ENCODE data around the gene ARHGAP26. TPM values are rescaled to one million over a fixed set of nuclear protein-coding genes. Genes with fewer than 3 reads are reported as not detected.

The ARHGAP26 gene
- polyA plus RNA-seq, 4 donors: 7.6 to 31.7 (median 11.5) TPM

- Histone ChIP-seq H3K4me1 (ENCODE audit: control insufficient read depth in 3 of 3, insufficient read depth in 2 of 3, low read depth in 1 of 3, low read length in 2 of 3) (no peaks in the 10 kb centered on the region), H3K36me3 (ENCODE audit: control insufficient read depth in 3 of 3, insufficient read depth in 2 of 3, low read depth in 1 of 3, low read length in 3 of 3) (peaks cover 0 to 6% (median 0%) of the 10 kb centered on the region in 3 donors), H3K4me3 (ENCODE audit: low read depth in 1 of 3, low read length in 3 of 3) (no peak overlapping the region), H3K27ac (ENCODE audit: low read depth in 1 of 3, low read length in 2 of 3) (no peak overlapping the region), H3K9me3 (ENCODE audit: control insufficient read depth in 2 of 2, insufficient read depth in 1 of 2, low read depth in 1 of 2, low read length in 1 of 2) (peaks cover 0 to 8% of the 10 kb centered on the region in 2 donors), H3K27me3 (ENCODE audit: control insufficient read depth in 3 of 3, insufficient read depth in 3 of 3, low read length in 3 of 3) (no peaks in the 10 kb centered on the region)
- WGBS, 3 donors: 88 to 98% (median 91%) methylated on average over 4 of the region's 4 CpGs
- FAIRE-seq (no peak), DNase-seq (no peak)
These were observed 422.2 kb downstream of the ARHGAP26 start for GRCh38 chr5:143192191-143192900.

GRCh38 chr5:143194206-143194605, 424.0 kb downstream of the ARHGAP26 start:
- H3K27ac ChIP-seq (ENCODE audit: low read depth in 1 of 3, low read length in 2 of 3): no peak overlapping the region
- H3K4me3 ChIP-seq (ENCODE audit: low read depth in 1 of 3, low read length in 3 of 3): no peak overlapping the region
- H3K4me1 ChIP-seq (ENCODE audit: control insufficient read depth in 3 of 3, insufficient read depth in 2 of 3, low read depth in 1 of 3, low read length in 2 of 3): no peaks in the 10 kb centered on the region
- 85 to 93% (median 86%) methylated on average over 1 of the region's 1 CpG for WGBS, 3 donors
- FAIRE-seq (no peak), DNase-seq (no peak)
- no peaks in the 10 kb centered on the region for H3K27me3 ChIP-seq (ENCODE audit: control insufficient read depth in 3 of 3, insufficient read depth in 3 of 3, low read length in 3 of 3)
- H3K9me3 ChIP-seq (ENCODE audit: control insufficient read depth in 2 of 2, insufficient read depth in 1 of 2, low read depth in 1 of 2, low read length in 1 of 2): peaks cover 0 to 8% of the 10 kb centered on the region in 2 donors
- H3K36me3 ChIP-seq (ENCODE audit: control insufficient read depth in 3 of 3, insufficient read depth in 2 of 3, low read depth in 1 of 3, low read length in 3 of 3): peaks cover 0 to 3% (median 0%) of the 10 kb centered on the region in 3 donors

- H3K27me3 ChIP-seq (ENCODE audit: control insufficient read depth in 3 of 3, insufficient read depth in 3 of 3, low read length in 3 of 3): no peaks in the 10 kb centered on the region
- H3K4me3 ChIP-seq (ENCODE audit: low read depth in 1 of 3, low read length in 3 of 3): no peak overlapping the region
- FAIRE-seq (no peak), DNase-seq (no peak)
- 95 to 98% (median 96%) methylated on average over 5 of the region's 5 CpGs for WGBS, 3 donors
- H3K4me1 ChIP-seq (ENCODE audit: control insufficient read depth in 3 of 3, insufficient read depth in 2 of 3, low read depth in 1 of 3, low read length in 2 of 3): no peaks in the 10 kb centered on the region
- H3K36me3 ChIP-seq (ENCODE audit: control insufficient read depth in 3 of 3, insufficient read depth in 2 of 3, low read depth in 1 of 3, low read length in 3 of 3): peaks cover 0 to 3% (median 0%) of the 10 kb centered on the region in 3 donors
- peaks cover 0 to 6% of the 10 kb centered on the region in 2 donors for H3K9me3 ChIP-seq (ENCODE audit: control insufficient read depth in 2 of 2, insufficient read depth in 1 of 2, low read depth in 1 of 2, low read length in 1 of 2)
- H3K27ac ChIP-seq (ENCODE audit: low read depth in 1 of 3, low read length in 2 of 3): no peak overlapping the region
These were observed 424.5 kb downstream of the ARHGAP26 start for GRCh38 chr5:143194713-143195112.

- Histone ChIP-seq H3K9me3 (ENCODE audit: control insufficient read depth in 2 of 2, insufficient read depth in 1 of 2, low read depth in 1 of 2, low read length in 1 of 2) (no peaks in the 10 kb centered on the region), H3K4me3 (ENCODE audit: low read depth in 1 of 3, low read length in 3 of 3) (no peak overlapping the region), H3K27ac (ENCODE audit: low read depth in 1 of 3, low read length in 2 of 3) (no peak overlapping the region), H3K36me3 (ENCODE audit: control insufficient read depth in 3 of 3, insufficient read depth in 2 of 3, low read depth in 1 of 3, low read length in 3 of 3) (peaks cover 0 to 3% (median 0%) of the 10 kb centered on the region in 3 donors), H3K27me3 (ENCODE audit: control insufficient read depth in 3 of 3, insufficient read depth in 3 of 3, low read length in 3 of 3) (no peaks in the 10 kb centered on the region), H3K4me1 (ENCODE audit: control insufficient read depth in 3 of 3, insufficient read depth in 2 of 3, low read depth in 1 of 3, low read length in 2 of 3) (no peaks in the 10 kb centered on the region)
- no peak for DNase-seq
- FAIRE-seq: no peak
- 63 to 80% (median 68%) methylated on average over 2 of the region's 2 CpGs for WGBS, 3 donors
These were observed 425.3 kb downstream of the ARHGAP26 start for GRCh38 chr5:143195491-143195890.

GRCh38 chr5:143196601-143197259, 426.6 kb downstream of the ARHGAP26 start:
- Histone ChIP-seq H3K27ac (ENCODE audit: low read depth in 1 of 3, low read length in 2 of 3) (no peak overlapping the region), H3K36me3 (ENCODE audit: control insufficient read depth in 3 of 3, insufficient read depth in 2 of 3, low read depth in 1 of 3, low read length in 3 of 3) (peaks cover 0 to 3% (median 0%) of the 10 kb centered on the region in 3 donors), H3K9me3 (ENCODE audit: control insufficient read depth in 2 of 2, insufficient read depth in 1 of 2, low read depth in 1 of 2, low read length in 1 of 2) (no peaks in the 10 kb centered on the region), H3K4me1 (ENCODE audit: control insufficient read depth in 3 of 3, insufficient read depth in 2 of 3, low read depth in 1 of 3, low read length in 2 of 3) (no peaks in the 10 kb centered on the region), H3K27me3 (ENCODE audit: control insufficient read depth in 3 of 3, insufficient read depth in 3 of 3, low read length in 3 of 3) (no peaks in the 10 kb centered on the region), H3K4me3 (ENCODE audit: low read depth in 1 of 3, low read length in 3 of 3) (no peak overlapping the region)
- 91 to 92% (median 92%) methylated on average over 3 of the region's 3 CpGs for WGBS, 3 donors
- FAIRE-seq (no peak), DNase-seq (no peak)

GRCh38 chr5:143197260-143197656, 427.1 kb downstream of the ARHGAP26 start:
- Histone ChIP-seq H3K9me3 (ENCODE audit: control insufficient read depth in 2 of 2, insufficient read depth in 1 of 2, low read depth in 1 of 2, low read length in 1 of 2) (no peaks in the 10 kb centered on the region), H3K27ac (ENCODE audit: low read depth in 1 of 3, low read length in 2 of 3) (no peak overlapping the region), H3K4me3 (ENCODE audit: low read depth in 1 of 3, low read length in 3 of 3) (no peak overlapping the region), H3K36me3 (ENCODE audit: control insufficient read depth in 3 of 3, insufficient read depth in 2 of 3, low read depth in 1 of 3, low read length in 3 of 3) (peaks cover 0 to under 1% (median 0%) of the 10 kb centered on the region in 3 donors), H3K27me3 (ENCODE audit: control insufficient read depth in 3 of 3, insufficient read depth in 3 of 3, low read length in 3 of 3) (no peaks in the 10 kb centered on the region), H3K4me1 (ENCODE audit: control insufficient read depth in 3 of 3, insufficient read depth in 2 of 3, low read depth in 1 of 3, low read length in 2 of 3) (no peaks in the 10 kb centered on the region)
- FAIRE-seq: no peak
- DNase-seq: no peak

GRCh38 chr5:143198332-143198731, 428.2 kb downstream of the ARHGAP26 start:
- no peak overlapping the region for H3K27ac ChIP-seq (ENCODE audit: low read depth in 1 of 3, low read length in 2 of 3)
- FAIRE-seq (no peak), DNase-seq (no peak)
- no peaks in the 10 kb centered on the region for H3K9me3 ChIP-seq (ENCODE audit: control insufficient read depth in 2 of 2, insufficient read depth in 1 of 2, low read depth in 1 of 2, low read length in 1 of 2)
- H3K36me3 ChIP-seq (ENCODE audit: control insufficient read depth in 3 of 3, insufficient read depth in 2 of 3, low read depth in 1 of 3, low read length in 3 of 3): no peaks in the 10 kb centered on the region
- H3K27me3 ChIP-seq (ENCODE audit: control insufficient read depth in 3 of 3, insufficient read depth in 3 of 3, low read length in 3 of 3): no peaks in the 10 kb centered on the region
- no peaks in the 10 kb centered on the region for H3K4me1 ChIP-seq (ENCODE audit: control insufficient read depth in 3 of 3, insufficient read depth in 2 of 3, low read depth in 1 of 3, low read length in 2 of 3)
- no peak overlapping the region for H3K4me3 ChIP-seq (ENCODE audit: low read depth in 1 of 3, low read length in 3 of 3)
- 88 to 97% (median 95%) methylated on average over 4 of the region's 4 CpGs for WGBS, 3 donors

- H3K36me3 ChIP-seq (ENCODE audit: control insufficient read depth in 3 of 3, insufficient read depth in 2 of 3, low read depth in 1 of 3, low read length in 3 of 3): no peaks in the 10 kb centered on the region
- H3K9me3 ChIP-seq (ENCODE audit: control insufficient read depth in 2 of 2, insufficient read depth in 1 of 2, low read depth in 1 of 2, low read length in 1 of 2): no peaks in the 10 kb centered on the region
- H3K4me1 ChIP-seq (ENCODE audit: control insufficient read depth in 3 of 3, insufficient read depth in 2 of 3, low read depth in 1 of 3, low read length in 2 of 3): no peaks in the 10 kb centered on the region
- no peaks in the 10 kb centered on the region for H3K27me3 ChIP-seq (ENCODE audit: control insufficient read depth in 3 of 3, insufficient read depth in 3 of 3, low read length in 3 of 3)
- no peak for FAIRE-seq
- WGBS, 3 donors: 95 to 100% (median 100%) methylated on average over 1 of the region's 1 CpG
- DNase-seq: no peak
- H3K4me3 ChIP-seq (ENCODE audit: low read depth in 1 of 3, low read length in 3 of 3): no peak overlapping the region
- H3K27ac ChIP-seq (ENCODE audit: low read depth in 1 of 3, low read length in 2 of 3): no peak overlapping the region
These were observed 429.0 kb downstream of the ARHGAP26 start for GRCh38 chr5:143199161-143199560.
